ENCODE measurements around the gene PEX3.

The PEX3 gene

DNA sequence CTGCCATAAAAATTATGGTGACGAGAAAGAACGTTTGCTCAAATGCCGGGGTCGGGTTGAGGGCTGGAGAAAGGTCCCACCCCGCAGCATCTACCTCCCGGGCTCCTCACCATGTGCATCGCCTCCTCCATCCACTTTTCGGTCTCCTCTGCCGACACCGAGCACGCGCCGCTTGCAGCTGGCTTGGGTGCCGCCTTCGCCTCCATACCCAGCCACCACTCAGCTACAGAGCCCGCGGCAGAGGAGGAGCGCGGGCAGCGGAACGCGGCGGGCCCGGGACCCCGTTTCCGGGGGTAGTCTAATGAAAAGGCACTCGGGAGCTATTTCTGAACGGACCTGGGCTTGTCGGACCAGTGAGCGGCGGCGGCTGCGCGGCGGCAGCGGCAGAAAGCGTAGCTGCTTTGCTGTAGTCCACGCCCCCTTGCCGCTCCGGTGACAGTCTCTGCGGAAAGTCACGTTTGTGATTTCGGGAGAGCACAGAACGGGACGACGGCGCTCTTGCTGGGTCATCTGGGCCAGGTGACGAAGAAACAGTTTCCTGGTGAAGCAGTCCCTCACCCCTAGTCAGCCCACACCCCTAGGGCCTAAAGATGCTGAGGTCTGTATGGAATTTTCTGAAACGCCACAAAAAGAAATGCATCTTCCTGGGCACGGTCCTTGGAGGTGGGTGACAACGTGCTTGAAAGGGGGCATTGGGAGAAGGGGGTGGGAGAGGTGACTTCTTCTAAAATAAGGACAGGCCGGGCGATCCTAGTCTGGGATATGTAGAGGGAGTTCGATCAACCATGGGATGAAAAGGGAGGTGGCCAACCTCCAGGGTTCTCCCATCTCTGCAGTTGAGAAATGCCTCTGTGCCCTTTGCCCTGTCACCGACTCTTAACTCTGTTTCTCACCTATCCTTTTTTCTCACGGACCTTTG, at the start of gene PEX3, which contains the start of gene ADAT2:
Gene PEX3 (plus strand): TSS at position 353 of the 919 bp plus-strand sequence. CDS start 238 bp downstream, at position 591.
Gene ADAT2 (minus strand): TSS at position 243 of the 919 bp plus-strand sequence. CDS start 37 bp downstream, at position 206.
- DNase-seq, result peak; percentile 44 to 93 (median 83)

DNA sequence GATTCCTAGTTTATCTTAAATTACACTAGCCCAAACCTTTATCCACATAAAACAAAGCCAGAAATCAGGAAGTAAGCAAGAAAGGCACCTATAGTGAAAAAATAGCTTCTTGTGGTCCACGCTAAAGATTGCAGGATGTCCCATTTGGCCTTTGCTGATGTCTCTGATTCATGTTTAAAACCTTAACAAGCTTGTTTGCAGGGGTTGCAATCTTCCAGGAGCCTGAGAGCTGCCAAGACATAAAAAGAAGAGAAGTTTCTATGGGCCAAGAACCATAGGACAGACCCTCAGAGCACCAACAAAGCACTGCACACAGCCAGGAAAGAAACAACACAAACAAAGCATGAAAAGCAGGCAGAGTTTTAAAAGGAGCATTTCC, 49.5 kb upstream of the PEX3 start:
- no peak for DNase-seq

- no peak for DNase-seq
Observed at GRCh38 chr6:143401636-143402370, 48.8 kb upstream of the PEX3 start.

DNA sequence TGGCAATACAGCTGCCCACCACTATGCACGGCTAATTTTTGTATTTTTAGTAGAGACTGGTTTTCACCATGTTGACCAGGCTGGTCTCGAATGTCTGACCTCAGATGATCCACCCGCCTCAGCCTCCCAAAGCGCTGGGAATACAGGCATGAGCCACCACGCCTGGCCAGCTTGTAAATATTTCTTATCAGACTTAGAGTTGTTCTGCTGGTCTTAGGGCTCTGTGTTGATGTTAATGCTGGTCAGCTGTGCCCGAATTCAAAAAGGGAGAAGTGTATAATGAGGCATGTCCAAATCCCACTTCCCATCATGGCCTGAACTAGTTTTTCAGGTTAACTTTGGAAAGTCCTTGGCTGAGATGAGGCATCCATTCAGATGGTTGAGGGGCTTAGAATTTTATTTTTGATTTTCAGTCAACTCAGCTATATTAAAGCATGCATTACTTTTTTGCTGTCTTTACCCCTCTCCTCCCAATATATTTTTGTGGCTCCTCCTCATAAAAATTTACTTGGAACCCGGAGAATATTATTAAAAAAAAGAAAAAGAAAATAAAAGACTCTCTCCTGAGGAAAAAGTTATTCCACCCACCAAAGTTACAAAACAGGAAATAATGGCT, 47.8 kb upstream of the PEX3 start:
- no peak for DNase-seq

DNA sequence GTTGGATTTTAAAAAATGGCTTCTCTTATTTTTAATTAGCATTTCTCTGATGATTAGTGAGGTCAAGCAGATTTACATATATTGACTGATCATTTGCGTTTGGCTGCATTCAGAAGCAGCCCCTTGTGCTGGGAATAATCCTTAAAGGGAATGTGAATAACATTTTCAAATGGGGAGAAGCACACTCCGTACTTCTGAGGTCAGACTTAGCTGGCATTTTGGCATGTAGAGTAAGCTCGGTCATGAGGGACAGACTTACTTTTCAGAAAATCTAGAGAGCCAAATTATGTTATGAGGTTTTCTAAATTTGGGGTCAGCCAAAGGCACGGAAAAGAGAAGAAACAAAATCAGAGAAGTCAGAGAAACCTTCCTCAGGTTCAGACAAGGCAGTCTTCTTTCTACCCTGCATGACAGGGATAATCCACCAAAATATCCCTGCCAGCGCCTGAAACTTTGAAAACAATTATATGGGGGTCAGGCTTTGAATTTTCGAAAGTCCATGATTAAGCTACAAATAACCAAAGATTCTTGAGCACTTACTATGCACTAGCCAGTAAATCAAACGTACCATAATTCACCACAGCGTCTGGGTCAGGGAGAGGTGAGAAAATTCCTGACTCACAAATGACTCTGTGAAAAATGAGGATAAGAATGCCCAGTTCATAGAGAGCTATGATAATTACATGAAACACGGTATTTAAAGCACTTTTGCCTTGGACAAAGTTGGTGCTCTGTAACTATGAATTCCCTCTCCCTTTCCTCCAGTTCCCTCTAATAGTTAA, 45.0 kb upstream of the PEX3 start:
- DNase-seq, result no peak

- no peak for DNase-seq
Observed at GRCh38 chr6:143406673-143407072, 43.9 kb upstream of the PEX3 start.

DNA sequence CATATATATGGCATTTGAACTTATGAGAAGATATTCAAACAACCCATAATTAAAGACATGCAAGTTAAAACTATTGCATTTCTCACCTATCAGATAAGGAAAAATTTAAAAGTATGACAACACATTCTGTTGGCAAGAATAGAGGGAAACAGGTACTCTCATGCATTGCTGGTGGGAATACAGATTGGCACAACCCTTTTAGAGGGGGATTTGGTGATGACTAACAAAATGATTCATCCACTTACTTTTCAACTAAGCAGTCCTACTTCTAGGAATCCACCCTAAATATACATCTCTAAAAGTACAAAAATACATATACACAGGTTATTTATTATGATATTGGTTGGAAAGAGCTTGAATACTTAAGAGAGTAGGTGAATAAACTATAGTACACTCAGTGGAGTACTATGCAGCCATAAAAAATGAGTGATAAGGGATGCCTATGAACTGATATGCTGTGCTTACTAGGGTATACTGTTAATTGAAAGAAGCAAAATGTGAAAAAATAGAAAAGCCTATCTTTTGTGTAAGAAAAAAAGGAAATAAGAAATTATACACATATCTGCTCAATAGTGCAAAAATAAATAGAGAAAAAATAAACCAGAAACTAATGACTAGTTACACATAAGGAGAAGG, 42.3 kb upstream of the PEX3 start:
- DNase-seq, result no peak

- no peak for DNase-seq
Observed at GRCh38 chr6:143408787-143409162, 41.8 kb upstream of the PEX3 start.

DNA sequence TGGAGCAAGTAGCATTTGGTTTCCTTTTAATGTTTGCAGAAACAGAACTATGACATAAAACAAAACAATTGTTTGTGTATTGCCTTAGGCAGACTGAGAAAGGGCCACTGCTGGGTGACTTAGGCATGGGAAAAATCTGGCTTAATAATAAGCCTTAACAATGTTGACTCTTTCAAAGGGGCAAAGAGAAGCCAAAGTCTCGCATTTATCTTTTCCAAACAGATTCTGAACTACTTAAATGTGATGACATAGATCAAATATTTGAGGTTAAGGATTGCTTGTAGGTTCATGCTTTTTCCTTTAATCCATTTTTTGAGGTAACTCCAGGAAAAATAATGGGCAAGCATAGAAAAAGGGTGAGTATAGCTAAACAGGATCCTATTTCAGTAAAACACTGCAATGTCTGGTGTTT, 39.7 kb upstream of the PEX3 start:
- no peak for DNase-seq

- no peak for DNase-seq
Observed at GRCh38 chr6:143414769-143415168, 35.8 kb upstream of the PEX3 start.

DNA sequence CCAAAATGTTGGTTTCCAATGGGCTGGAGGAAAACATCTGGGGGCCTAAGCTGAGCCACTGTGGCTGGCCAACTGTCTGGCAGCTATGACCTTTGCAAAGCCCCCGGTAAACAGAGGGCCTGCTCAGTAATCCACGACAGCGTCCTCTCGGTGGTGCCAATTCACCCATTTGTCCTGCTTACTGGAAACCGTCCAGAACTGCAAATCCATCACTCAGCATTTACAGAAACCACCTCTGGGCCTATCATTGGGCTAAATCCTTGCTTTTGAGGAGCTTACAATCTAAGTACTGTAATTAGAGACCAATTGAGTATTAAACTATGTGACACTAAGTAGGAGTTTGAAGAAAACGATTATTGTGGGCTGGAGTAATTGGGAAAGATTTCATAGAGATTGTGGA, 31.1 kb upstream of the PEX3 start:
- DNase-seq, result no peak

- DNase-seq, result no peak
Observed at GRCh38 chr6:143426026-143426425, 24.6 kb upstream of the PEX3 start.

DNA sequence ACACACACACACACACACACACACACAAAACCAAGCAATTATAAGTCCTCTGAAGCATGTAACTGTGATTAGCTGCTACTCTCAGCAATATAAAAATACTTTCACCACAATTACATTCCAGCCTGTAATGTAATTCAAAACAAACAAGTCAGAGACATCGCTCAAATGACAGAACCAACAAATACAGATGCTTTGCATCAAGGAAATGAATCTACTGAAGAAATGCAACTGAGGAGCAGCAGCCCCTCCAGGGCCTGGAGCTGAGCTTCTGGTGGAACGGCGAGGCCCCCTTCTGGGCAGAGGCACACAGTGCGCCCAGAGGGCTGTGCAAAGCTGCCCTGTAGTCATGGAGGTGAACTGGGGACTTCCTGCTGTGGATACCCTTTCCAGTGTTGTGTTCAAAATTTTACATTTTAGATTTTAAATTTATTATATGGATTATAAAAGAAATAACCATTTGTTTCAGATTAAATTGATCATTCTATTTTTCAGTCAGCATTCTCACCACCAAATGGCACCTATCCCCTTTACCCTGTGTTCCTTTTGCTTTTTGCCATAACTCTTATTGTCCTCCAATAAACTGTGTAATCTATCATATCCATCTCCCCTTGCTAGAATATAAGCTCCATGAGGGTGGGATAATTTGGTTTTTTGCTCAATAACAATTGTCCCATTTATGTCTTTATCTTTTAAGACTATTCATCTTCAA, 23.3 kb upstream of the PEX3 start:
- peak in 45 of 51 donors; percentile 3 to 71 (median 47) for DNase-seq

DNA sequence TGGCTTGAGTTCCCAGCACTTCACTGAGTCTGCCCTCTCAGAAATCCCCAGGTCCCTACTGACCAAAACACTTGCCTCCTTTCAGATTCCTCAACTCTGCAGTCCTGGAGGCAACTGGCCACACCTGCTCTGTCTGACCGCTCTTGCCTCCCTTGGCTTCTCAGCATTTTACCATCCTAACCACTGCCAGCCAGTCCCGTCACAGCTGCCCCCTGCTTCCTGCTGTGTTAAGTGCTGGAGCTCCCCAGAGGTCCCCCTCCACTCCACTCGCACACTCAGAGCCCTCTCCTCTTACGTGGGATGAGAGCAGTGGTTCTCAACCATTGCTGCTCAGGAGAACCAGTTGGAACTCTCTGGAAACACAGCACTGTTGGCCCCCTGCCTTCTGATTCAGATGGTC, 20.6 kb upstream of the PEX3 start:
- no peak for DNase-seq

GRCh38 chr6:143431226-143431625, 19.4 kb upstream of the PEX3 start:
- no peak for DNase-seq

DNA sequence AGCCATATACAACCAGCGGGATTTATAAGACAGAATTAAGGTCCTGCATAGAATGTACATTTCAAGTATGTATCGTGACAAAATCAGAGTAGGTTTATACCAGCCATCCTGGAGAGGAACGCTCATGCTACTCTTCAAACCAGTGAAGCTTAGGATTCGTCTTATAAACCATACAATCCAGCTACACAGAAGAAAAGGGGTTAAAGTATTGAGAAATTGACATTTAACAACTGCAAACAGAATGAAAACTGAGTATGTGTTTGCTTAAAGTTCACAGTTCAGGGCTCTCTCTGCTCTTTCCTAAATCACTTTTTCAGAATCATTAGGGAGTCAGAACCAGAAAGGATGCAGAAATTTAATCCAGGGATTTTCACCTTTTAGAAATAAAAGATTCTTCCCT, 18.0 kb upstream of the PEX3 start:
- DNase-seq, result no peak

DNA sequence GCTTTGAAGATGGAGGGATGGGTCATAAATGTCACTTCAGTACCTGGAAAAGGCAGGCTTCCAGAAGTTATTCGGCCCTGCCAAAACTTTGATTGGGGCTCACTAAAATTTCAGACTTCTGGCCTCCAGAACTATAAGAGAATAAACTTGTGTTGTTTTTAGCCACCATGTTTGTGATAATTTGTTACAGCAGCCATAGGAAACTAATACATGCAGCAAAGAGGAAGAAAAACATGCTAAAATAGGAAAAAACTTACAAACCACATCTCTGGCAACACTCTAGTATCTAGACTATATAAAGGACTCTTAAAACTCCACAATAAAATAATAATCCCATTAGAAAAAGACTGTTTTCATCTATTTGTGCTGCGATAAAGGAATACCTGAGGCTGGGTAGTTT, 9.6 kb upstream of the PEX3 start:
- DNase-seq, result no peak

- DNase-seq, result no peak
Observed at GRCh38 chr6:143441680-143442545, 8.7 kb upstream of the PEX3 start.

DNA sequence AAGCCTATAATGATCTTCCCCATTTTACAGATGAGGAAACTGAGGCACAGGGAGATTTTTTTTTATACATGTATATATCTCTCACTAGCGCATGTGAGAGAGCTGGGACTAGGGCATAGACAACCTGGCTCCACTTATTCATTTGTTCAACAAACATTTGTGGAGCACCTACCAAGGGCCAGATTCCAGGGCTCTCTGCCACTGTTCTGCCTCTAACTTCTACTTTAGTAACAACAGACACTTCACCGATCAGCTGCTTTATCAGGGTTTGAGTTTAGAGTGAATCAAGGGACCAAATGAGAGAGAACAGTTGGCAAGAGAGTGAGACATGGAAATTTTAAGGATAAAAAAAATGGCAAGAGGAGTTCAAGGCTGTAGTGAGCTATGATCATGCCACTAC, 7.5 kb upstream of the PEX3 start:
- no peak for DNase-seq
